Thymus (tissue), 11 donors: Measurements from ENCODE around the gene ZNF451. TPM values are rescaled to one million over a fixed set of nuclear protein-coding genes. Genes with fewer than 3 reads are reported as not detected.

ENCODE experiments used
- DNase-seq, 9 donors: peaks; one replicate each; pipeline ENCODE4 v3.0.0-alpha.2; 2013; ENCODE audit warnings: low spot score in 9 of 9, low read depth in 6 of 9, missing footprints in 1 of 9
- H3K27ac ChIP-seq, 2 donors: one replicate each; pipeline ENCODE4 v1.5.1; 2013; ENCODE audit warnings: control low read depth in 1 of 2, low read depth in 1 of 2, low read length in 1 of 2, mild to moderate bottlenecking in 1 of 2, moderate library complexity in 1 of 2
- H3K27me3 ChIP-seq, 2 donors: one replicate each; pipeline ENCODE4 v1.5.1; 2013; ENCODE audit warnings: low read length in 1 of 2; ENCODE audit not compliant: control insufficient read depth in 2 of 2, insufficient read depth in 1 of 2
- H3K36me3 ChIP-seq, 2 donors: one replicate each; pipeline ENCODE4 v1.5.1; 2013; ENCODE audit warnings: low read length in 1 of 2, mild to moderate bottlenecking in 1 of 2, moderate library complexity in 1 of 2; ENCODE audit not compliant: control insufficient read depth in 2 of 2, insufficient read depth in 2 of 2
- H3K4me1 ChIP-seq, 2 donors: one replicate each; pipeline ENCODE4 v1.5.1; 2013; ENCODE audit warnings: low read length in 2 of 2; ENCODE audit not compliant: control insufficient read depth in 2 of 2, insufficient read depth in 2 of 2
- H3K4me3 ChIP-seq, 2 donors: one replicate each; pipeline ENCODE4 v1.5.1; 2013; ENCODE audit warnings: low read length in 2 of 2, control low read depth in 1 of 2, mild to moderate bottlenecking in 1 of 2
- H3K9me3 ChIP-seq, 2 donors: one replicate each; pipeline ENCODE4 v1.5.1; 2013; ENCODE audit warnings: low read length in 1 of 2, mild to moderate bottlenecking in 1 of 2; ENCODE audit not compliant: control insufficient read depth in 2 of 2, insufficient read depth in 1 of 2
- WGBS: extraction: QIAGEN DNeasy Blood & Tissue Kit; methylation state at CpG from one replicate; pipeline ENCODE4 v1.1.7; 2013; 5-methylcytosine and 5-hydroxymethylcytosine counted together
- polyA plus RNA-seq: library from polyadenylated mRNA; stranded (reverse); fragments of 200-250 nt; gene quantifications from one replicate; pipeline ENCODE4 v1.2.3, GENCODE V29; 2013
- total RNA-seq: library from RNA; stranded (reverse); fragments of 120-200 nt; gene quantifications from one replicate; pipeline ENCODE4 v1.2.4, GENCODE V29; 2013
- donor health status: healthy.

The ZNF451 gene
- total and polyA plus RNA-seq, 2 donors, result 27.2 to 34.0 TPM

- no peaks in the 10 kb centered on the region for H3K27me3 ChIP-seq
- no peaks in the 10 kb centered on the region for H3K4me1 ChIP-seq
- H3K27ac ChIP-seq, result no peak overlapping the region
- no peak overlapping the region for H3K4me3 ChIP-seq
- 49% methylated on average over 5 of the region's 5 CpGs for WGBS
- peaks cover 18 to 49% of the 10 kb centered on the region in 2 donors for H3K36me3 ChIP-seq
- H3K9me3 ChIP-seq, result no peaks in the 10 kb centered on the region
- no peak for DNase-seq
These were observed 14.3 kb downstream of the ZNF451 start for GRCh38 chr6:57104336-57104735.

- 99% methylated on average over 1 of the region's 1 CpG for WGBS
These were observed 17.0 kb downstream of the ZNF451 start for GRCh38 chr6:57106990-57107389.

GRCh38 chr6:57108691-57109090, 18.7 kb downstream of the ZNF451 start:
- Histone ChIP-seq H3K9me3 (no peaks in the 10 kb centered on the region), H3K27ac (no peak overlapping the region), H3K4me3 (no peak overlapping the region), H3K4me1 (no peaks in the 10 kb centered on the region), H3K27me3 (no peaks in the 10 kb centered on the region), H3K36me3 (peaks cover 0 to 12% of the 10 kb centered on the region in 2 donors)
- 96% methylated on average over 1 of the region's 1 CpG for WGBS
- no peak for DNase-seq

More at GRCh38 chr6:57106990-57107389, 17.0 kb downstream of the ZNF451 start:
- H3K27me3 ChIP-seq, result no peaks in the 10 kb centered on the region
- H3K4me3 ChIP-seq, result no peak overlapping the region
- H3K27ac ChIP-seq, result no peak overlapping the region
- H3K9me3 ChIP-seq, result no peaks in the 10 kb centered on the region
- peaks cover 3 to 27% of the 10 kb centered on the region in 2 donors for H3K36me3 ChIP-seq
- DNase-seq, result no peak
- no peaks in the 10 kb centered on the region for H3K4me1 ChIP-seq

- peaks cover 0 to 8% of the 10 kb centered on the region in 2 donors for H3K36me3 ChIP-seq
- no peak for DNase-seq
- no peaks in the 10 kb centered on the region for H3K9me3 ChIP-seq
- no peak overlapping the region for H3K27ac ChIP-seq
- no peaks in the 10 kb centered on the region for H3K4me1 ChIP-seq
- H3K4me3 ChIP-seq, result no peak overlapping the region
- no peaks in the 10 kb centered on the region for H3K27me3 ChIP-seq
These were observed 19.9 kb downstream of the ZNF451 start for GRCh38 chr6:57109880-57110279.

- Histone ChIP-seq H3K27me3 (no peaks in the 10 kb centered on the region), H3K9me3 (no peaks in the 10 kb centered on the region), H3K36me3 (peaks cover 0 to 5% of the 10 kb centered on the region in 2 donors), H3K27ac (no peak overlapping the region), H3K4me1 (no peaks in the 10 kb centered on the region), H3K4me3 (no peak overlapping the region)
- DNase-seq, result no peak
- 98% methylated on average over 6 of the region's 6 CpGs for WGBS
These were observed 23.1 kb downstream of the ZNF451 start for GRCh38 chr6:57113105-57113504.

GRCh38 chr6:57116776-57117175, 26.8 kb downstream of the ZNF451 start:
- no peaks in the 10 kb centered on the region for H3K9me3 ChIP-seq
- H3K27ac ChIP-seq, result no peak overlapping the region
- WGBS, result 67% methylated on average over 1 of the region's 1 CpG
- H3K4me1 ChIP-seq, result no peaks in the 10 kb centered on the region
- H3K27me3 ChIP-seq, result no peaks in the 10 kb centered on the region
- no peaks in the 10 kb centered on the region for H3K36me3 ChIP-seq
- H3K4me3 ChIP-seq, result no peak overlapping the region
- DNase-seq, result no peak

- no peaks in the 10 kb centered on the region for H3K36me3 ChIP-seq
- no peak overlapping the region for H3K4me3 ChIP-seq
- DNase-seq, result no peak
- no peak overlapping the region for H3K27ac ChIP-seq
- H3K4me1 ChIP-seq, result no peaks in the 10 kb centered on the region
- WGBS, result 95% methylated on average over 2 of the region's 2 CpGs
- peaks cover 0 to under 1% of the 10 kb centered on the region in 2 donors for H3K9me3 ChIP-seq
- no peaks in the 10 kb centered on the region for H3K27me3 ChIP-seq
These were observed 27.8 kb downstream of the ZNF451 start for GRCh38 chr6:57117796-57118195.

GRCh38 chr6:57123111-57123510, 33.1 kb downstream of the ZNF451 start:
- 97% methylated on average over 1 of the region's 1 CpG for WGBS
- Histone ChIP-seq H3K36me3 (peaks cover 0 to 2% of the 10 kb centered on the region in 2 donors), H3K4me1 (no peaks in the 10 kb centered on the region), H3K27ac (no peak overlapping the region), H3K9me3 (peaks cover 0 to 2% of the 10 kb centered on the region in 2 donors), H3K4me3 (no peak overlapping the region), H3K27me3 (no peaks in the 10 kb centered on the region)
- no peak for DNase-seq

GRCh38 chr6:57127763-57128162, 37.8 kb downstream of the ZNF451 start:
- H3K27ac ChIP-seq, result no peak overlapping the region
- peaks cover 0 to 1% of the 10 kb centered on the region in 2 donors for H3K9me3 ChIP-seq
- no peaks in the 10 kb centered on the region for H3K27me3 ChIP-seq
- no peak overlapping the region for H3K4me3 ChIP-seq
- no peak for DNase-seq
- peaks cover 0 to 5% of the 10 kb centered on the region in 2 donors for H3K36me3 ChIP-seq
- no peaks in the 10 kb centered on the region for H3K4me1 ChIP-seq

- Histone ChIP-seq H3K9me3 (no peaks in the 10 kb centered on the region), H3K36me3 (peaks cover 5 to 17% of the 10 kb centered on the region in 2 donors), H3K4me3 (no peak overlapping the region), H3K27me3 (no peaks in the 10 kb centered on the region), H3K27ac (no peak overlapping the region), H3K4me1 (no peaks in the 10 kb centered on the region)
- DNase-seq, result no peak
These were observed 40.7 kb downstream of the ZNF451 start for GRCh38 chr6:57130661-57131177.
